Lower leg skin (tissue), 3 donors: ENCODE data around the gene HDGFL2.

Experiments
- CTCF ChIP-seq, 3 donors: fragments of 450-650 bp; IDR thresholded peaks; one replicate each; pipeline ENCODE4 v1.5.1; 2016; ENCODE audit warnings: antibody characterized with exemption in 3 of 3, mild to moderate bottlenecking in 3 of 3, moderate library complexity in 2 of 3
- POLR2A ChIP-seq, 2 donors: fragments of 450-650 bp; IDR thresholded peaks; one replicate each; pipeline ENCODE4 v1.6.1; 2016 to 2017; ENCODE audit warnings: antibody characterized with exemption in 2 of 2, mild to moderate bottlenecking in 1 of 2, moderate library complexity in 1 of 2

GRCh38 chr19:4504891-4505569, 32.9 kb downstream of the HDGFL2 start:
- TF ChIP-seq CTCF (IDR thresholded peaks at IDR 0.05) (no peak), POLR2A (IDR thresholded peaks at IDR 0.05) (no peak)
